Common myeloid progenitor, CD34-positive (primary cell): Measurements from ENCODE around the gene KCNMA1.
"Not testable (repeated sequence)": the region's sequence is repeated elsewhere in the genome, so short reads cannot be mapped to it uniquely, and the experiment has no call there.

Experiments used
- CTCF ChIA-PET: fragments of 350-600 bp; sonication (Branson Sonifier 250); formaldehyde crosslinking; loops from one replicate; lab custom pipeline; 2021; ENCODE audit warnings: antibody characterized with exemption; lab: Charles Lee
- POLR2A ChIA-PET: fragments of 350-600 bp; sonication (Branson Sonifier 250); formaldehyde crosslinking; loops from one replicate; lab custom pipeline; 2021; ENCODE audit warnings: antibody characterized with exemption; lab: Charles Lee
- DNase-seq, 3 donors: peaks; one replicate each; pipeline versions ENCODE4 v3.0.0 to v3.0.0-alpha.2; 2013
- H3K27ac ChIP-seq, 2 experiments: 1 replicate in 1 of 2; 2 replicates in 1 of 2; pipeline ENCODE4 v1.7.0; 2013; ENCODE audit warnings: inconsistent platforms in 2 of 2, low read length in 2 of 2, mild to moderate bottlenecking in 2 of 2, low read depth in 1 of 2, moderate library complexity in 1 of 2; ENCODE audit not compliant: severe bottlenecking in 2 of 2, insufficient read depth in 1 of 2, poor library complexity in 1 of 2
- H3K27me3 ChIP-seq, 5 experiments: replicated peaks in 2 of 5; 1 replicate in 3 of 5; 2 replicates in 2 of 5; pipeline versions ENCODE4 v1.6.1 to v1.7.0; 2013; ENCODE audit warnings: low read length in 4 of 5, mild to moderate bottlenecking in 2 of 5, moderate library complexity in 2 of 5, inconsistent platforms in 1 of 5; ENCODE audit not compliant: insufficient read depth in 5 of 5, control insufficient read depth in 4 of 5
- H3K36me3 ChIP-seq, 4 experiments: 1 replicate in 2 of 4; 2 replicates in 2 of 4; pipeline versions ENCODE4 v1.6.1 to v1.7.0; 2013; ENCODE audit warnings: low read length in 3 of 4, control low read depth in 1 of 4, mild to moderate bottlenecking in 1 of 4; ENCODE audit not compliant: control insufficient read depth in 4 of 4, insufficient read depth in 4 of 4
- H3K4me1 ChIP-seq, 4 experiments: 1 replicate in 3 of 4; 2 replicates in 1 of 4; pipeline versions ENCODE4 v1.6.1 to v1.7.1; 2013; ENCODE audit warnings: low read length in 3 of 4, mild to moderate bottlenecking in 3 of 4, control low read depth in 1 of 4, inconsistent platforms in 1 of 4, moderate library complexity in 1 of 4; ENCODE audit not compliant: control insufficient read depth in 4 of 4, insufficient read depth in 4 of 4; ENCODE audit errors: control extremely low read depth in 1 of 4
- H3K4me3 ChIP-seq, 7 experiments: 1 replicate in 4 of 7; 2 replicates in 3 of 7; pipeline versions ENCODE4 v1.5.1 to v1.7.0; 2013; ENCODE audit warnings: mild to moderate bottlenecking in 7 of 7, low read length in 6 of 7, moderate library complexity in 6 of 7, inconsistent platforms in 2 of 7, low read depth in 2 of 7, control low read depth in 1 of 7; ENCODE audit not compliant: insufficient read depth in 4 of 7, control insufficient read depth in 1 of 7; ENCODE audit errors: extremely low read depth in 1 of 7
- H3K9me3 ChIP-seq, 5 experiments: 1 replicate in 4 of 5; 2 replicates in 1 of 5; pipeline versions ENCODE4 v1.6.1 to v1.7.1; 2013; ENCODE audit warnings: low read length in 4 of 5, mild to moderate bottlenecking in 2 of 5, inconsistent platforms in 1 of 5, low read depth in 1 of 5, moderate library complexity in 1 of 5; ENCODE audit not compliant: control insufficient read depth in 4 of 5, insufficient read depth in 2 of 5; ENCODE audit errors: control extremely low read depth in 1 of 5
- WGBS: methylation state at CpG from one replicate; pipeline ENCODE4 v1.1.5; 2013; ENCODE audit not compliant: insufficient coverage; 5-methylcytosine and 5-hydroxymethylcytosine counted together

Gene KCNMA1

GRCh38 chr10:77526868-77527617 lies 110.6 kb downstream of the KCNMA1 start:
- Histone ChIP-seq H3K9me3 (no peaks in the 10 kb centered on the region), H3K27ac (no peak overlapping the region), H3K36me3 (no peaks in the 10 kb centered on the region), H3K27me3 (peaks cover 0 to 6% (median 5%) of the 10 kb centered on the region in 5 experiments), H3K4me1 (peaks cover 0 to 4% (median 0%) of the 10 kb centered on the region in 4 experiments), H3K4me3 (no peak overlapping the region)
- ChIA-PET CTCF (no interaction called here), POLR2A (no interaction called here)
- WGBS = 97% methylated on average over 4 of the region's 6 CpGs
- DNase-seq = no peak

GRCh38 chr10:77524281-77524711 lies 113.3 kb downstream of the KCNMA1 start:
- peaks cover 0 to 4% (median 0%) of the 10 kb centered on the region in 4 experiments for H3K4me1 ChIP-seq
- no peak overlapping the region for H3K4me3 ChIP-seq
- WGBS = 93% methylated on average over 3 of the region's 6 CpGs
- H3K9me3 ChIP-seq = no peaks in the 10 kb centered on the region
- no peaks in the 10 kb centered on the region for H3K36me3 ChIP-seq
- ChIA-PET POLR2A (no interaction called here), CTCF (interaction anchor here (1.7 kb wide), 1 partner anchor 11 kb away, joined by 3 read pairs; no protein-coding TSS in a partner anchor)
- no peak for DNase-seq
- no peak overlapping the region for H3K27ac ChIP-seq
- H3K27me3 ChIP-seq = peaks cover 0 to 4% (median 0%) of the 10 kb centered on the region in 5 experiments

- Histone ChIP-seq H3K36me3 (no peaks in the 10 kb centered on the region), H3K4me1 (no peaks in the 10 kb centered on the region), H3K27ac (no peak overlapping the region), H3K4me3 (no peak overlapping the region), H3K9me3 (no peaks in the 10 kb centered on the region), H3K27me3 (peaks cover 0 to 6% (median 3%) of the 10 kb centered on the region in 5 experiments)
- no peak for DNase-seq
- POLR2A ChIA-PET = no interaction called here
- CTCF ChIA-PET = no interaction called here
- 100% methylated on average over 2 of the region's 4 CpGs for WGBS
Observed at GRCh38 chr10:77522268-77522809, 115.3 kb downstream of the KCNMA1 start.

GRCh38 chr10:77520995-77521394 lies 116.6 kb downstream of the KCNMA1 start:
- H3K27ac ChIP-seq = no peak overlapping the region

GRCh38 chr10:77520290-77520689 lies 117.3 kb downstream of the KCNMA1 start:
- no peak for DNase-seq
- Histone ChIP-seq H3K27me3 (peaks cover 0 to 6% (median 3%) of the 10 kb centered on the region in 5 experiments), H3K4me3 (no peak overlapping the region), H3K36me3 (no peaks in the 10 kb centered on the region), H3K27ac (no peak overlapping the region), H3K4me1 (no peaks in the 10 kb centered on the region), H3K9me3 (no peaks in the 10 kb centered on the region)
- POLR2A ChIA-PET = no interaction called here
- 83% methylated on average over 1 of the region's 1 CpG for WGBS
- CTCF ChIA-PET = no interaction called here

More at GRCh38 chr10:77520995-77521394, 116.6 kb downstream of the KCNMA1 start:
- POLR2A ChIA-PET = no interaction called here
- Histone ChIP-seq H3K9me3 (no peaks in the 10 kb centered on the region), H3K27me3 (peaks cover 0 to 6% (median 3%) of the 10 kb centered on the region in 5 experiments), H3K4me3 (no peak overlapping the region), H3K4me1 (no peaks in the 10 kb centered on the region), H3K36me3 (no peaks in the 10 kb centered on the region)
- CTCF ChIA-PET = no interaction called here
- no CpG with 5 or more reads among the region's 2 CpGs for WGBS
- DNase-seq = no peak

- H3K4me3 ChIP-seq, H3K27me3 ChIP-seq, DNase-seq, H3K27ac ChIP-seq, H3K9me3 ChIP-seq, POLR2A ChIA-PET, H3K36me3 ChIP-seq, CTCF ChIA-PET, H3K4me1 ChIP-seq: not testable (repeated sequence)
- WGBS = 58% methylated on average over 2 of the region's 2 CpGs
Observed at GRCh38 chr10:77519791-77520190, 117.8 kb downstream of the KCNMA1 start.

- no peaks in the 10 kb centered on the region for H3K36me3 ChIP-seq
- ChIA-PET POLR2A (no interaction called here), CTCF (no interaction called here)
- H3K4me3 ChIP-seq = no peak overlapping the region
- WGBS = 96% methylated on average over 6 of the region's 6 CpGs
- DNase-seq = no peak
- H3K27ac ChIP-seq = no peak overlapping the region
- no peaks in the 10 kb centered on the region for H3K4me1 ChIP-seq
- no peaks in the 10 kb centered on the region for H3K9me3 ChIP-seq
- H3K27me3 ChIP-seq = peaks cover 0 to 4% (median 2%) of the 10 kb centered on the region in 5 experiments
Observed at GRCh38 chr10:77518910-77519274, 118.7 kb downstream of the KCNMA1 start.
